Left lobe of liver (tissue), 2 donors: Measurements from ENCODE around the gene CCDC34. TPM values are rescaled to one million over a fixed set of nuclear protein-coding genes. Genes with fewer than 3 reads are reported as not detected.
"Not testable (repeated sequence)": the region's sequence is repeated elsewhere in the genome, so short reads cannot be mapped to it uniquely, and the experiment has no call there.

Experiments used
- ATAC-seq: fragments of 200-7000 bp; cut with Tn5 transposase; one replicate; pipeline ENCODE4 v1.9.1; 2020; ENCODE audit warnings: mild to moderate bottlenecking, moderate library complexity
- DNase-seq: peaks from one replicate; pipeline ENCODE4 v3.0.0-alpha.2; 2020; ENCODE audit warnings: low spot score
- total RNA-seq: library from RNA; stranded (reverse); gene quantifications from one replicate; pipeline ENCODE4 v1.2.1, GENCODE V29; 2021
- donor health status: DM: no; HTN: no; CAD: no; lungs with moderate emphysema.
- donor health status: DM: no; HTN: yes; CAD: no.

The CCDC34 gene
- total RNA-seq, 1 donor from 2014 or later: 2.0 TPM

GRCh38 chr11:27367881-27368280, 4.9 kb upstream of the CCDC34 start:
- DNase-seq (no peak), ATAC-seq (no peak)

GRCh38 chr11:27363576-27364117, 632 bp upstream of the CCDC34 start:
- no peak for DNase-seq

GRCh38 chr11:27361649-27362431, 1.2 kb downstream of the CCDC34 start:
- DNase-seq (no peak), ATAC-seq (no peak)

More at GRCh38 chr11:27363576-27364117, 632 bp upstream of the CCDC34 start:
- ATAC-seq: peak; percentile 4

DNA sequence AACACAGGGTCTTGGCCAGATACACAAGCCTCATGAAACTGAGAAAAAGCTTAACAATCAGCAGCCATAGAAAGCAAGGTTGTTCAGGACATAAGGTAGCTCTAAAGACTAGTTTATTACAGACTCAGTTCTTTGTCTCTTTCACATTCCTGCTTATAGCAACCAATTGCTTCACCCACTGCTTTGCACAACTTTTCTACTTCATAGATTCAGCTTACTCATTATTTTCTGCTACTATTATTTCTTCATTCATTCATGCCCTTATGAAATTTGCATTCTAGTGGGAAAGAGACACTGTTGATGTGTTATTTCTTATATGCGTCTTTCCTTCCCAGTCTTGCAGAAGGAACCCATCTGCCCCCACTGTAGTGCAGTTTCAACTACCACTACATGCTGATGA, 4.7 kb downstream of the CCDC34 start:
- DNase-seq (no peak), ATAC-seq (no peak)

GRCh38 chr11:27357250-27357649, 5.8 kb downstream of the CCDC34 start:
- ATAC-seq (peak; percentile 52), DNase-seq (no peak)

DNA sequence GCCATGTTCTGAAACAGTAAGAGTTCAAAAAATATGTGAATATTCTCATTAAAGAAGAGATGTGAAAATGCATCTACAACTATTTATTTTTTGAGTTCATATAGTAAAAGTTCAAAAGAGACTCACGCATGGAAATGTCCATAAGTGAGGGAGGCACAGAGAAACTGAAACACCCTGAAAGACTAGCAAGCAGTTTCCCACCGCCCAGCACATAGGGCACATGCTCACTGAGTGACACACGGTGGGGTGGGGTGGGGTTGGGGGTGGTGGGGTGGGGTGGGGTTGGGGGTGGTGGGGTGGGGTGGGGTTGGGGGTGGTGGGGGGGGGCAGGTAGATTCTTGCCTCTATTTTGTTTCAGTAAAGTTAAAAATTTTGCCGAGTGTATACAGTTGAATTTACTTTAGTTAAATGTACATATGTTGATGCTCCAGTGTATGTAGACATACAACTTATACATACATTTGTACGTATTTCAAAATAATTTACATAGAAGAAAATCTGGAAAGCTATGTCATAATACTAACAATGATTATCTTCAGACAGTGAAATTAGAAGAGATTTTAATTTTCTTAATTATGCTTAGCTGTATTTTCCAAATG, 6.3 kb downstream of the CCDC34 start:
- no peak for DNase-seq
- no peak for ATAC-seq

GRCh38 chr11:27355575-27356104, 7.4 kb downstream of the CCDC34 start:
- DNase-seq (no peak), ATAC-seq (no peak)

- no peak for DNase-seq
These were observed 8.6 kb downstream of the CCDC34 start for GRCh38 chr11:27354359-27354965.

GRCh38 chr11:27353593-27354358, 9.2 kb downstream of the CCDC34 start:
- ATAC-seq: no peak
- no peak for DNase-seq

More at GRCh38 chr11:27354359-27354965, 8.6 kb downstream of the CCDC34 start:
- peak; percentile 26 for ATAC-seq

- ATAC-seq (no peak), DNase-seq (no peak)
These were observed 10.2 kb downstream of the CCDC34 start for GRCh38 chr11:27352781-27353180.

GRCh38 chr11:27350511-27350910, 12.5 kb downstream of the CCDC34 start:
- ATAC-seq (peak; percentile 53), DNase-seq (no peak)

- DNase-seq: no peak
- peak; percentile 78 for ATAC-seq
These were observed 13.1 kb downstream of the CCDC34 start for GRCh38 chr11:27349919-27350318.

DNA sequence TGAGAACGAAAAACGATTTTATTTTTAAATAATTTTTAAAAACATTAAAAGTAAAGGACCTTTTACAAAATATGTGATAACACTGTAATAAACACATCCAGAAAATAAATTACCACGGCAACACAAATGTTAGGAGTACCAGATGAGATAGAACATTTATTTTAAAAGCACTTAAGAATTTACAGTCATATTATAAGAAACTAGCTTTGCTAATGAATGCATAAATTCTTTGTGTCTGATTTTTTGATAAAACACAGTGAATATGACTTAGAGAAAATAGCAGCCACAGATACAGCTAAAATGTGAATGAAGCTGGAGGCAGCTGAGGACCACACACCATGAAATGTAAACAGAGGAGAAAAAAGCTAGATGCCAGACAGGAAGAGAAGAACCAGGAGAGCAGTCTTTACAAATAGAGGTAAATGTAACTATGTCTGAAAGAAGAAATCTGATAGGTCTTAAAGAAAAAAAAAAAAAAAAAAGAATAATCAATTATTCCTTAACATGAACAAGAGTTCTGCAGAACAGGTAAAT, 14.6 kb downstream of the CCDC34 start:
- no peak for ATAC-seq
- DNase-seq: no peak

- ATAC-seq: no peak
- DNase-seq: no peak
These were observed 15.4 kb downstream of the CCDC34 start for GRCh38 chr11:27347359-27348339.

- no peak for DNase-seq
- no peak for ATAC-seq
These were observed 23.1 kb downstream of the CCDC34 start for GRCh38 chr11:27339941-27340340.

GRCh38 chr11:27334764-27335163, 28.3 kb downstream of the CCDC34 start:
- peak; percentile 48 for ATAC-seq

GRCh38 chr11:27331981-27332380, 31.0 kb downstream of the CCDC34 start:
- ATAC-seq (no peak), DNase-seq (no peak)

More at GRCh38 chr11:27334764-27335163, 28.3 kb downstream of the CCDC34 start:
- not testable (repeated sequence) for DNase-seq

DNA sequence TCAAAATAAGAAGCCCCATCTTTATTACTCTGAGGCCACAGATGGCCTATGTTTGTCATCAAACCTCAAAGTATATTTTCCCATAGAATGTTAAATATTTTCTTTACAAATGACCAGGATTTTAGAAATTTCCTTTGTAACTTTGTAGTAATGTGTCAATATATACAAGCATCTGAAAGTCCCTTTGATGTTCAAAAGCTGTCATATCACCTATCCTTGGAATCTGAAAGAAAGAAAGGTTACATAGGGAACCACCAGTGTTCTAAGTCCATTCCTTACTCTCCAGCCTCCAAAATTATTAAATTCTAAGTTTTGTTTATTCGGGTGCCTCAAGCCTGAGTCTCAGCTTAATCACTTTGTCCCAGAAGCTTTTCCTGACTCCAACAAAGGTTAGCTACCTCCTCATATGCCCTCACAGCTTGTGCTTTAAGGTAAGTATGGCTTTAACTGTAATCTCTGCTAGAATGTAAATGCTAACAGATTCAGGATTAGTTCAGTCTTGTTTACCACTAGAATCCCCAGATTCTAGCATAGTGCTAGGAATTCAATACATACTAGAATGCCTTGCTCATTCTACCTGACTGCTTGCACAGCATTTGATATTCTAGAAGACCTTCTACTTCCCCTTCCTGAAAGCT, 32.3 kb downstream of the CCDC34 start:
- ATAC-seq (no peak), DNase-seq (no peak)
